Activated naive CD4-positive, alpha-beta T cell treated with anti-CD3 and anti-CD28 coated beads, Interleukin-2, amount 10 ng/mL, durations not matched to agents 7 days and 5 days (primary cell): Measurements from ENCODE around the gene CFAP221.
A peak's percentile ranks its signal among the peaks of the same experiment; 100 is the strongest.

Experiments used
- CTCF ChIA-PET: fragments of 350-600 bp; sonication (Branson Sonifier 250); formaldehyde crosslinking; loops from one replicate; lab custom pipeline; 2021; ENCODE audit warnings: antibody characterized with exemption; lab: Charles Lee
- DNase-seq: peaks from one replicate; pipeline ENCODE4 v3.0.0-alpha.2; 2020
- H3K27ac Mint-ChIP-seq: one replicate; pipeline ENCODE4 v1.8.0; 2021; ENCODE audit warnings: mild to moderate bottlenecking, moderate library complexity, mixed read lengths
- H3K27me3 Mint-ChIP-seq: one replicate; pipeline ENCODE4 v1.8.0; 2021; ENCODE audit warnings: mild to moderate bottlenecking, mixed read lengths
- H3K36me3 Mint-ChIP-seq: one replicate; pipeline ENCODE4 v1.8.0; 2021; ENCODE audit warnings: mixed read lengths
- H3K4me1 Mint-ChIP-seq: one replicate; pipeline ENCODE4 v1.8.0; 2021; ENCODE audit warnings: mixed read lengths
- H3K4me3 Mint-ChIP-seq: one replicate; pipeline ENCODE4 v1.8.0; 2021; ENCODE audit warnings: mild to moderate bottlenecking, moderate library complexity, mixed read lengths
- H3K9me3 Mint-ChIP-seq: one replicate; pipeline ENCODE4 v1.8.0; 2021; ENCODE audit warnings: mixed read lengths

Gene CFAP221

GRCh38 chr2:119650846-119651370 is 106.7 kb downstream of the CFAP221 start:
- Mint-ChIP-seq H3K36me3 (no peaks in the 10 kb centered on the region), H3K27ac (no peak overlapping the region), H3K4me3 (no peak overlapping the region), H3K27me3 (peaks cover 28% of the 10 kb centered on the region), H3K9me3 (no peaks in the 10 kb centered on the region), H3K4me1 (no peaks in the 10 kb centered on the region)
- CTCF ChIA-PET: interaction anchor here (0.7 to 1.9 kb wide), 2 partner anchors 8 to 424 kb away, joined by 3 to 8 read pairs; no protein-coding TSS in a partner anchor
- no peak for DNase-seq

- no peak for DNase-seq
- Mint-ChIP-seq H3K4me3 (no peak overlapping the region), H3K36me3 (no peaks in the 10 kb centered on the region), H3K9me3 (no peaks in the 10 kb centered on the region), H3K27me3 (peaks cover 9% of the 10 kb centered on the region), H3K27ac (no peak overlapping the region), H3K4me1 (no peaks in the 10 kb centered on the region)
- CTCF ChIA-PET: interaction anchor here (0.8 to 1.4 kb wide), 4 partner anchors 15 to 518 kb away, joined by 3 to 5 read pairs (median 5); no protein-coding TSS in a partner anchor
Measured at GRCh38 chr2:119657466-119658145, 113.4 kb downstream of the CFAP221 start.

- Mint-ChIP-seq H3K36me3 (no peaks in the 10 kb centered on the region), H3K27ac (no peak overlapping the region), H3K4me1 (peaks cover 15% of the 10 kb centered on the region), H3K27me3 (peaks cover 11% of the 10 kb centered on the region), H3K4me3 (no peak overlapping the region), H3K9me3 (no peaks in the 10 kb centered on the region)
- DNase-seq: peak; percentile 52
- CTCF ChIA-PET: interaction anchor here (1.3 to 6.2 kb wide), 4 partner anchors 12 to 19 kb away, joined by 4 to 53 read pairs (median 6); partner anchors contain the start of gene TMEM177
Measured at GRCh38 chr2:119659601-119660342, 115.5 kb downstream of the CFAP221 start.

- peaks cover 15% of the 10 kb centered on the region for H3K4me1 Mint-ChIP-seq
- peaks cover 2% of the 10 kb centered on the region for H3K9me3 Mint-ChIP-seq
- DNase-seq: no peak
- peaks cover 11% of the 10 kb centered on the region for H3K27me3 Mint-ChIP-seq
- no peak overlapping the region for H3K4me3 Mint-ChIP-seq
- H3K27ac Mint-ChIP-seq: no peak overlapping the region
- H3K36me3 Mint-ChIP-seq: no peaks in the 10 kb centered on the region
- CTCF ChIA-PET: interaction anchor here (1.8 to 6.2 kb wide), 4 partner anchors 12 to 19 kb away, joined by 6 to 53 read pairs (median 7); partner anchors contain the start of gene TMEM177
Measured at GRCh38 chr2:119660343-119660658, 116.1 kb downstream of the CFAP221 start.

GRCh38 chr2:119662297-119662696 is 118.0 kb downstream of the CFAP221 start:
- CTCF ChIA-PET: interaction anchor here (6.2 kb wide), 1 partner anchor 21 kb away, joined by 53 read pairs; no protein-coding TSS in a partner anchor
- peaks cover 2% of the 10 kb centered on the region for H3K9me3 Mint-ChIP-seq
- peaks cover 16% of the 10 kb centered on the region for H3K27me3 Mint-ChIP-seq
- peaks cover 15% of the 10 kb centered on the region for H3K4me1 Mint-ChIP-seq
- no peak overlapping the region for H3K27ac Mint-ChIP-seq
- no peak for DNase-seq
- H3K4me3 Mint-ChIP-seq: no peak overlapping the region
- no peaks in the 10 kb centered on the region for H3K36me3 Mint-ChIP-seq

GRCh38 chr2:119668546-119668945 is 124.3 kb downstream of the CFAP221 start:
- H3K4me1 Mint-ChIP-seq: peaks cover 11% of the 10 kb centered on the region
- CTCF ChIA-PET: interaction anchor here (1.0 kb wide), 1 partner anchor 26 kb away, joined by 3 read pairs; no protein-coding TSS in a partner anchor
- DNase-seq: no peak
- H3K36me3 Mint-ChIP-seq: no peaks in the 10 kb centered on the region
- H3K27ac Mint-ChIP-seq: no peak overlapping the region
- H3K27me3 Mint-ChIP-seq: peaks cover 22% of the 10 kb centered on the region
- no peak overlapping the region for H3K4me3 Mint-ChIP-seq
- H3K9me3 Mint-ChIP-seq: peaks cover 2% of the 10 kb centered on the region

- CTCF ChIA-PET: interaction anchor here (2.5 kb wide), 1 partner anchor 10 kb away, joined by 7 read pairs; no protein-coding TSS in a partner anchor
- no peaks in the 10 kb centered on the region for H3K9me3 Mint-ChIP-seq
- H3K4me3 Mint-ChIP-seq: no peak overlapping the region
- no peak for DNase-seq
- H3K36me3 Mint-ChIP-seq: no peaks in the 10 kb centered on the region
- H3K27me3 Mint-ChIP-seq: peaks cover 18% of the 10 kb centered on the region
- H3K4me1 Mint-ChIP-seq: no peaks in the 10 kb centered on the region
- H3K27ac Mint-ChIP-seq: no peak overlapping the region
Measured at GRCh38 chr2:119671016-119671415, 126.8 kb downstream of the CFAP221 start.

- CTCF ChIA-PET: interaction anchor here (2.5 kb wide), 1 partner anchor 11 kb away, joined by 7 read pairs; no protein-coding TSS in a partner anchor
- no peak for DNase-seq
- Mint-ChIP-seq H3K27me3 (peaks cover 15% of the 10 kb centered on the region), H3K27ac (no peak overlapping the region), H3K4me3 (no peak overlapping the region), H3K9me3 (no peaks in the 10 kb centered on the region), H3K36me3 (no peaks in the 10 kb centered on the region), H3K4me1 (no peaks in the 10 kb centered on the region)
Measured at GRCh38 chr2:119671752-119672151, 127.5 kb downstream of the CFAP221 start.

- CTCF ChIA-PET: interaction anchor here (2.5 kb wide), 1 partner anchor 12 kb away, joined by 7 read pairs; no protein-coding TSS in a partner anchor
- H3K27ac Mint-ChIP-seq: no peak overlapping the region
- H3K27me3 Mint-ChIP-seq: peaks cover 18% of the 10 kb centered on the region
- H3K36me3 Mint-ChIP-seq: no peaks in the 10 kb centered on the region
- no peak overlapping the region for H3K4me3 Mint-ChIP-seq
- H3K9me3 Mint-ChIP-seq: no peaks in the 10 kb centered on the region
- H3K4me1 Mint-ChIP-seq: no peaks in the 10 kb centered on the region
- no peak for DNase-seq
Measured at GRCh38 chr2:119672161-119672862, 128.1 kb downstream of the CFAP221 start.

- H3K27me3 Mint-ChIP-seq: peaks cover 33% of the 10 kb centered on the region
- H3K4me1 Mint-ChIP-seq: peaks cover 6% of the 10 kb centered on the region
- no peaks in the 10 kb centered on the region for H3K9me3 Mint-ChIP-seq
- no peak overlapping the region for H3K27ac Mint-ChIP-seq
- H3K36me3 Mint-ChIP-seq: no peaks in the 10 kb centered on the region
- CTCF ChIA-PET: interaction anchor here (1.1 kb wide), 1 partner anchor 31 kb away, joined by 3 read pairs; no protein-coding TSS in a partner anchor
- DNase-seq: no peak
- no peak overlapping the region for H3K4me3 Mint-ChIP-seq
Measured at GRCh38 chr2:119673796-119674195, 129.5 kb downstream of the CFAP221 start.

GRCh38 chr2:119674711-119675500 is 130.7 kb downstream of the CFAP221 start:
- Mint-ChIP-seq H3K36me3 (no peaks in the 10 kb centered on the region), H3K27ac (no peak overlapping the region), H3K9me3 (no peaks in the 10 kb centered on the region), H3K27me3 (peaks cover 33% of the 10 kb centered on the region), H3K4me1 (peaks cover 13% of the 10 kb centered on the region), H3K4me3 (no peak overlapping the region)
- CTCF ChIA-PET: interaction anchor here (1.2 to 1.6 kb wide), 2 partner anchors 16 to 500 kb away, joined by 3 to 4 read pairs; no protein-coding TSS in a partner anchor
- DNase-seq: no peak

GRCh38 chr2:119678021-119678656 is 133.9 kb downstream of the CFAP221 start:
- Mint-ChIP-seq H3K9me3 (no peaks in the 10 kb centered on the region), H3K27me3 (peaks cover 23% of the 10 kb centered on the region), H3K4me1 (peaks cover 23% of the 10 kb centered on the region), H3K36me3 (peaks cover 15% of the 10 kb centered on the region), H3K27ac (peak overlapping the region; percentile 63), H3K4me3 (peak overlapping the region; percentile 80)
- CTCF ChIA-PET: interaction anchor here (0.9 to 1.8 kb wide), 4 partner anchors 17 to 498 kb away, joined by 3 to 7 read pairs (median 4); no protein-coding TSS in a partner anchor
- no peak for DNase-seq
